Measurements from ENCODE around the gene TUBA4B. TPM values are rescaled to one million over a fixed set of nuclear protein-coding genes. Genes with fewer than 3 reads are reported as not detected.
"Not testable (repeated sequence)": the region's sequence is repeated elsewhere in the genome, so short reads cannot be mapped to it uniquely, and the experiment has no call there.

Gene TUBA4B
- total and polyA plus RNA-seq, 5 experiments from 2014 or later: not detected

- peaks cover 26 to 62% (median 57%) of the 10 kb centered on the region in 4 donors for H3K4me1 Mint-ChIP-seq
- H3K9me3 Mint-ChIP-seq: no peaks in the 10 kb centered on the region
- ATAC-seq: no peak
- peak overlapping the region in 8 of 10 donors; percentile 26 to 100 (median 100) for H3K27ac Mint-ChIP-seq
- POLR2A ChIA-PET: interaction anchor here (1.8 to 6.9 kb wide), 3 partner anchors 10 to 30 kb away, joined by 5 to 170 read pairs (median 79); partner anchors contain the start of genes TUBA4A and TUBA4B
- H3K4me3 Mint-ChIP-seq: peak overlapping the region in 2 of 10 donors; percentile 26 to 28
- DNase-seq: no peak
- peaks cover 4 to 52% (median 13%) of the 10 kb centered on the region in 3 donors for H3K36me3 Mint-ChIP-seq
- peaks cover 0 to 2% (median 0%) of the 10 kb centered on the region in 5 donors for H3K27me3 Mint-ChIP-seq
Measured at GRCh38 chr2:219281588-219281987, 28.5 kb downstream of the TUBA4B start.

- Mint-ChIP-seq H3K4me3 (no peak overlapping the region), H3K27me3 (peaks cover 0 to 2% (median 0%) of the 10 kb centered on the region in 5 donors), H3K9me3 (no peaks in the 10 kb centered on the region), H3K4me1 (peaks cover 23 to 59% (median 55%) of the 10 kb centered on the region in 4 donors), H3K36me3 (peaks cover 4 to 52% (median 13%) of the 10 kb centered on the region in 3 donors), H3K27ac (peak overlapping the region in 8 of 10 donors; percentile 23 to 100 (median 78))
- no peak for DNase-seq
- POLR2A ChIA-PET: interaction anchor here (1.1 to 6.9 kb wide), 3 partner anchors 12 to 36 kb away, joined by 4 to 170 read pairs (median 5); partner anchors contain the start of genes GLB1L, STK16, TUBA4A and TUBA4B
- ATAC-seq: no peak
Measured at GRCh38 chr2:219282375-219282774, 29.3 kb downstream of the TUBA4B start.

- peaks cover 20 to 52% (median 48%) of the 10 kb centered on the region in 4 donors for H3K4me1 Mint-ChIP-seq
- H3K9me3 Mint-ChIP-seq: no peaks in the 10 kb centered on the region
- POLR2A ChIA-PET: interaction anchor here (1.1 to 6.9 kb wide), 4 partner anchors 13 to 37 kb away, joined by 3 to 170 read pairs (median 4); partner anchors contain the start of genes GLB1L, STK16, TUBA4A and TUBA4B
- no peak overlapping the region for H3K4me3 Mint-ChIP-seq
- peaks cover 0 to 2% (median 0%) of the 10 kb centered on the region in 5 donors for H3K27me3 Mint-ChIP-seq
- peak overlapping the region; percentile 23 to 100 (median 72) for H3K27ac Mint-ChIP-seq
- ATAC-seq: no peak
- DNase-seq: no peak
- peaks cover 4 to 52% (median 13%) of the 10 kb centered on the region in 3 donors for H3K36me3 Mint-ChIP-seq
Measured at GRCh38 chr2:219282943-219283581, 30.0 kb downstream of the TUBA4B start.

GRCh38 chr2:219284501-219285372 is 31.7 kb downstream of the TUBA4B start:
- Mint-ChIP-seq H3K9me3 (no peaks in the 10 kb centered on the region), H3K36me3 (peaks cover 4 to 52% (median 13%) of the 10 kb centered on the region in 3 donors), H3K4me1 (peaks cover 13 to 39% (median 36%) of the 10 kb centered on the region in 4 donors), H3K27ac (peak overlapping the region in 5 of 10 donors; percentile 26 to 93 (median 66)), H3K27me3 (peaks cover 0 to under 1% (median 0%) of the 10 kb centered on the region in 5 donors), H3K4me3 (no peak overlapping the region)
- POLR2A ChIA-PET: interaction anchor here (1.2 to 1.7 kb wide), 4 partner anchors 10 to 55 kb away, joined by 3 to 5 read pairs (median 4); partner anchors contain the start of genes ANKZF1 and ATG9A
- DNase-seq (no peak), ATAC-seq (no peak)

- no peaks in the 10 kb centered on the region for H3K9me3 Mint-ChIP-seq
- POLR2A ChIA-PET: interaction anchor here (1.2 to 1.7 kb wide), 2 partner anchors 36 to 56 kb away, joined by 3 to 4 read pairs; partner anchors contain the start of genes ANKZF1 and ATG9A
- no peak for DNase-seq
- ATAC-seq: no peak
- H3K4me1 Mint-ChIP-seq: peaks cover 11 to 32% (median 30%) of the 10 kb centered on the region in 4 donors
- no peaks in the 10 kb centered on the region for H3K27me3 Mint-ChIP-seq
- H3K4me3 Mint-ChIP-seq: no peak overlapping the region
- peak overlapping the region in 6 of 10 donors; percentile 9 to 93 (median 61) for H3K27ac Mint-ChIP-seq
- H3K36me3 Mint-ChIP-seq: peaks cover 4 to 47% (median 13%) of the 10 kb centered on the region in 3 donors
Measured at GRCh38 chr2:219285373-219285735, 32.3 kb downstream of the TUBA4B start.

GRCh38 chr2:219285894-219286425 is 32.9 kb downstream of the TUBA4B start:
- Mint-ChIP-seq H3K4me1 (peaks cover 11 to 26% (median 24%) of the 10 kb centered on the region in 4 donors), H3K27me3 (no peaks in the 10 kb centered on the region), H3K4me3 (no peak overlapping the region), H3K36me3 (peaks cover 4 to 42% (median 13%) of the 10 kb centered on the region in 3 donors), H3K27ac (peak overlapping the region in 6 of 10 donors; percentile 45 to 93 (median 75)), H3K9me3 (no peaks in the 10 kb centered on the region)
- DNase-seq (no peak), ATAC-seq (no peak)
- POLR2A ChIA-PET: interaction anchor here (0.9 to 1.7 kb wide), 3 partner anchors 9 to 56 kb away, joined by 3 to 5 read pairs (median 4); partner anchors contain the start of genes ANKZF1 and ATG9A

GRCh38 chr2:219286436-219287115 is 33.5 kb downstream of the TUBA4B start:
- no peak overlapping the region for H3K4me3 Mint-ChIP-seq
- DNase-seq: no peak

GRCh38 chr2:219287116-219287440 is 34.0 kb downstream of the TUBA4B start:
- H3K4me3 Mint-ChIP-seq, H3K9me3 Mint-ChIP-seq, ATAC-seq, H3K27me3 Mint-ChIP-seq, DNase-seq: not testable (repeated sequence)
- peaks cover 11 to 20% (median 17%) of the 10 kb centered on the region in 4 donors for H3K4me1 Mint-ChIP-seq
- peaks cover 4 to 32% (median 10%) of the 10 kb centered on the region in 3 donors for H3K36me3 Mint-ChIP-seq
- peak overlapping the region in 6 of 10 donors; percentile 45 to 82 (median 80) for H3K27ac Mint-ChIP-seq
- POLR2A ChIA-PET: interaction anchor here (0.9 to 1.1 kb wide), 2 partner anchors 8 to 39 kb away, joined by 3 to 5 read pairs; no protein-coding TSS in a partner anchor

More at GRCh38 chr2:219286436-219287115, 33.5 kb downstream of the TUBA4B start:
- peaks cover 4 to 36% (median 10%) of the 10 kb centered on the region in 3 donors for H3K36me3 Mint-ChIP-seq
- H3K27me3 Mint-ChIP-seq: no peaks in the 10 kb centered on the region
- POLR2A ChIA-PET: interaction anchor here (0.9 to 1.2 kb wide), 3 partner anchors 8 to 57 kb away, joined by 3 to 5 read pairs (median 3); partner anchors contain the start of genes ANKZF1 and ATG9A
- H3K9me3 Mint-ChIP-seq: no peaks in the 10 kb centered on the region
- peaks cover 11 to 20% (median 18%) of the 10 kb centered on the region in 4 donors for H3K4me1 Mint-ChIP-seq
- peak; percentile 26 to 31 for ATAC-seq
- H3K27ac Mint-ChIP-seq: peak overlapping the region in 7 of 10 donors; percentile 43 to 82 (median 80)

GRCh38 chr2:219287580-219288265 is 34.7 kb downstream of the TUBA4B start:
- H3K9me3 Mint-ChIP-seq: no peaks in the 10 kb centered on the region
- DNase-seq (no peak), ATAC-seq (peak in 1 of 2 donors; percentile 26)
- no peaks in the 10 kb centered on the region for H3K27me3 Mint-ChIP-seq
- peaks cover 4 to 26% (median 6%) of the 10 kb centered on the region in 3 donors for H3K36me3 Mint-ChIP-seq
- H3K27ac Mint-ChIP-seq: peak overlapping the region in 7 of 10 donors; percentile 29 to 81 (median 56)
- H3K4me3 Mint-ChIP-seq: no peak overlapping the region
- peaks cover 10 to 18% (median 14%) of the 10 kb centered on the region in 4 donors for H3K4me1 Mint-ChIP-seq
- POLR2A ChIA-PET: interaction anchor here (1.1 to 7.6 kb wide), 2 partner anchors 9 to 39 kb away, joined by 3 to 79 read pairs; partner anchors contain the start of gene DNAJB2

GRCh38 chr2:219289195-219289536 is 36.1 kb downstream of the TUBA4B start:
- DNase-seq (no peak), ATAC-seq (no peak)
- Mint-ChIP-seq H3K9me3 (no peaks in the 10 kb centered on the region), H3K4me1 (peaks cover 5 to 16% (median 11%) of the 10 kb centered on the region in 4 donors), H3K27me3 (no peaks in the 10 kb centered on the region), H3K4me3 (no peak overlapping the region), H3K36me3 (peaks cover 0 to 11% (median 0%) of the 10 kb centered on the region in 3 donors), H3K27ac (peak overlapping the region in 2 of 10 donors; percentile 34 to 56)
- POLR2A ChIA-PET: interaction anchor here (0.7 to 7.6 kb wide), 2 partner anchors 10 to 618 kb away, joined by 3 to 79 read pairs; partner anchors contain the start of gene DNAJB2
